ENCODE measurements around the gene RBMS3.

Gene RBMS3

DNA sequence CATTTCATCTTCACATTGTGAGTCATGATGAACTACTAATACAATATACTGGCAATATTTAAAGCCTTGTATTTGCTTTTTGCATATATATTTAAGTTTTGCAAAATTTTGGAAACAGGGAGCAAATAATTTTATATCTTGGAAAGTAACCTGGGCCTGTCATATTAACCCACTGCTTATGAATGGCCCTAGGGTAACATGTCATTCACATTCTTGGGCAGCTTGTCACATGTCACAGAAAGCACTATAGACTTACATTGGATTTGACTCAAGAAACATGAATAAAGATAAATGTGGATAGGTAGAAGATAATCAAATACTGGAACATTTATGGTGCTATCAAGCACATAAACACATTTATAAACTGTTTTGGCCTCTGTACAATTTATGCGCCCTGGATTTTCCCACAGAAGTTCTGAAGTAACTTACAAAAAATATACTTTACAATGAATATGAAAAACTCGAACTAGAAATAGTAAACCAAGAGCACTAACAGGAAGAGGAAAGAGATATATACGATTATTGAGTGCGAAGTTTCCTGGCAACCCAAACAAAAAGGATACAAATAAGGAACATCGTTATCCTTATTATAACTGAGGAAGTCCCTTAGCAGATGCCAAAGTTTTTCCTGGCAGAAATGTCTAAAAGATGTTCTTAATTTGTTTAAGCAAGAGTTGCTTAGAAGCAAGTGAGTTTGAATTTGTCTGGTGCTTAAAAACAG is 257.2 kb downstream of the RBMS3 start:
- DNase-seq = no peak

DNA sequence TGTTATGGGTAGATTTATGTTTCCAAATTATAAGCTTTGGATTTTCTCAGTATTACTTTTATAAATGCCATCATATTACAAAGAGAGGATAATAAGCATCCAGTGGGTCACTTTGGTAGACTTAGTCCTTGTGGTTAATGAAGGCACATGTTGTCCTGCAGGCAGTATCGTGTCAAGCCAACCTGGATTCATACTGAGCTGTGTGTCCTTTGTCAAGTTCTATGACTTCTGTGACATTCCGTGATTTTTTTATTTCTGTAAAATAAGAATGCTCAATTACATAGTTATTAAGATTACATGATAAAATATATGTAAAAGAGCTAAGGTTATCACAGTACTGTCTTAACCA is 257.7 kb downstream of the RBMS3 start:
- DNase-seq = no peak

DNA sequence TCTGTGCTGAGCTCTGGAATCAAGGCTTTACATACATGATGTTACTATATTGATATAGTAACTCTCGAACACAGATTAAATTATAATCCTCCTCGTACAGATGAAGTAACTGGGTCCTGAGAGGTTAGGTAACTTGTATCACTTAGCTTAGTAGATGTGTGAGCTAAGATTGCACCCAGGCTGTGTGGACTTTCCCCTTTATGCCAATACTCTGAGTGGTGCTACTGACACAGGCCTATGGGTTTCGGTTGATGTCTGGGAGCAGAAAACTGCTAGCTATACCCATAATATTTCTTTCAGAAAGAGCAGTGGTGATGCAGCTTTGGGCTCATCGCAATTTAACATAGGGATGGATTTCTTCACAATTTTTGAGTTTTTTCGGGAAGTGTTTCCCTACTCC is 259.7 kb downstream of the RBMS3 start:
- DNase-seq = no peak

DNA sequence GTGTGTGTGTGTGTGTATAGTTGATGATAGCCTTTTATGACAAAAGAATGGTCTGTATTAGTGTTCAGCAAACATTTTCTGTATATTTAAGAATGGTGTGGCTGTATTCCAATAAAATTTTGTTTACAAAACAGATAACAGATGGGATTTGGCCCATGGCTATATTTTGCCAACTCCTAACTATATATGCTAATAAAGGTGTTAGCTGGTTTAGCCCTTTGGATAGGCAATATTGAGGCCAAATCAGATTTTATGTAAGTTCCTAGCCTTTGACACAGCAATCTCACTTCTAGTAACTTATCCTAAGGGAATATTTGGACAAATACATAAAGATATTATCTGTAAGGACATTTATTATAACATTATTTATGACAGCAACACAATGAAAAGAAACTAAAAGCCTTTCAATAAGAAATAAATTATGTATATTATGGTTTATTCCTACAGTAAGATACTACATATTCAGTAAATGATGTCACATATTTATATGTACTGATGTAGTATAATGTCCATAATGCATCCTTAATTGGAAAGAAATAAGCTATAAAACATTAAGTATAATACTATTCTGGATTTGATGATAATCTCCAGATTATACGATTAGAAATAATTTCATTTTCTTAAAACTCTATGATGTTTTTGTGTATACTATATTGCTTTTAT is 264.0 kb downstream of the RBMS3 start:
- no peak for DNase-seq

DNA sequence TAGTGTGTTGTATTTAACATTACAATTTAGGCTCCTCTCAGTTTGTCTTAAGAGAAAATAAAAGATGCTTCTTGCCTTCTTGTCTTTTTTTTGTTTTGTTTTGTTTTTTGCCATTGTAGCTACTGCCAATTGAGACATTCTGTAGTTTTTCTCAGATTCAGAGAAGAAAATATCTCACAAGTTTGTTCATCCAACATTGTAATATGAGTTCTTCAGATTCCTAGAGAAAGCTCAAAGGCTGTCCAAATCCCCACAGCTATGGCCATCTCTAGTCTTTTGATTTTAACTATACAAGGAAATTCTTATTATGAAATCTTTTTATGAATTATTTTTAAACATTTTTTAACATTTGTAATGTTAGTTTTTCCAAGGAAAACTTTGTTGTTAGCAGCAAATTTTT is 264.7 kb downstream of the RBMS3 start:
- DNase-seq = no peak

DNA sequence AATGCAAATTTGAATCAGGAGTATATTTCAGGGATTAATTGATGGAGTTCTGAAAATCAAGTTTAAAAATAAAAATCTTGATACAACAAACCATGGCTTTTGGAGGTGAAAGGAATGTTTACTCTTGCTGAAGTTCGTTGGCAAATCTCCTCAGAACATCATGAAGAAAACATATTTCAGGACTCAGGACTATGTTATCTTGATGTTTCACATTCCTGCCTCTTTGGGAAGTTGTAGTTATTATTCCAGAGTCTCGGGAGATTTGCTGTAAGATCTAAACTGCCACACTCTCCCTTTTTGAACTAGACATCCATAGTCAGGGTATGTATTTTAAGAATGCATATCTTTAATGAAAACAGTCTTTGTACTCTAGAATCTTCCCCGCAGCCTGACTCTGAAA is 271.2 kb downstream of the RBMS3 start:
- DNase-seq = no peak

DNA sequence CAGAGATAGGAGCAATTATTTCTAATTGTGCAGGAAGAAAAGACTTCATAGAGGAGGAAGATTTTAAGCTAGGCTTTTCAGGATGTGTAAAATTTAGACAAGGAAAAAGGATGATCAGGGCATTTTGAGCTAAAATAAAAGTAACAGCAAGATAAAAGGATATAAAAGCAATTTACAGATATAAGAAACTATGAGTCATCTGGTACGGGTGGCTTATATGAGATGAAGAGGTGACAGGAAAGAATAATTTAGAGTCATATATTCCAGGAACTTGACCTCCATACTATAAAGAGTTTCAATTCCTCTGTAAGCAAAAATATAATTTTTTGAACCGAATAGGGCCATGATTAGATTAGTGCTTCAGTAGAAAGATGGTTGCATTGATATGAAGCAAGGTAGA is 273.7 kb downstream of the RBMS3 start:
- no peak for DNase-seq

DNA sequence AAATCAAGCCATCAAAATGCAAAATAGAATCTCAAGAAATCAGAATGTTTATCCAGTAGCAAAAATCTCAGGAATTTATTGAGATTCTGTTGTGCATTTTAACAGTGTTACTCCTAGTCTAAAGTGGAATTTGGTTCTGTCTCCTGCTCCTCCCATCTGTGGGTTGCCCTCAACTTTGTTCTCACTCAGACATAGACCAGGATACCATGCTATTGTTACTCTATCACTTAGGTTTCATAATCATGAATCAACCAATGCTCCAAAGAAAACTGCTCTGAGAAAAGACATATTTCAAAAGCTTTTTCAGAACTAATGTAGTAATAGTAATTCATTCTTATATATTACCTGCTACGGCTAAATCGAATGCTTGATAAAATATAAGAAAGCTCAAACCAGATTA is 274.7 kb downstream of the RBMS3 start:
- DNase-seq = no peak

DNA sequence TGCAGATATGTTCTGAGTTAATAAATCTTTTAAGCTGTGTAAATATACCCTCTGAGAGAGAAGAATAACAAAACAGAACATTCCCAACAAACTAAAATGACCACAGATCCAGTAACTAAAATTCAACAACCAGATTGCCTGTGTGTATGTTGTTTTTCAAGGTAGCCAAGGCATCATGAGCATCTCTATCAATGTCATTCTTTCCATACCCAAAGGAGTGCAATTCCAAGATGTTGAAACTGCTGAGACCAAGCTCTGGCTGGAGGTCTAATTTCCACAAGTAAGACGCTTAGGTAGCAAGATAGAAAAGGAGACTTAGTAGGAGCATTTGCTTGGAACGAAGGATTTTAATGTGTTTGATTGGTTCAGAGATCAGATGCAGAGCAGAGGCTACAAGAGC is 276.3 kb downstream of the RBMS3 start:
- DNase-seq = no peak

DNA sequence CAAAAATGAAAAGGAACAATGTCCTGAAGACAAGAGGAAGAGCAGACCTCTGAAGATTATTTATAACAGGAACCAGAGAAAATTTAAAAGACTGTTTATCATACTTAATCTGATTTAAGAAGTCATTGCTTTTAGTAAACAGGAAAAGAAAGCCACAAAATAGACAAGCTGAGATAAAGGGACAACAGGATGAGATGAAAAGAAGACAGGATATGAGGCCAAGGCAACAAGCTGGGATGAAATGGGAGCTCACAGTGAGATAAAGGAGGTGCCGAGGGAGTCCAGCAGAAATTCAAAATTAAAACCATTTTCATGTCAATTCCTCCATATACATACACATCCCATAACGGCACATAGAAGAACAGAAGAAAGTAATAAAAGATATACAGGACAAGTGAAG is 277.0 kb downstream of the RBMS3 start:
- DNase-seq = no peak

DNA sequence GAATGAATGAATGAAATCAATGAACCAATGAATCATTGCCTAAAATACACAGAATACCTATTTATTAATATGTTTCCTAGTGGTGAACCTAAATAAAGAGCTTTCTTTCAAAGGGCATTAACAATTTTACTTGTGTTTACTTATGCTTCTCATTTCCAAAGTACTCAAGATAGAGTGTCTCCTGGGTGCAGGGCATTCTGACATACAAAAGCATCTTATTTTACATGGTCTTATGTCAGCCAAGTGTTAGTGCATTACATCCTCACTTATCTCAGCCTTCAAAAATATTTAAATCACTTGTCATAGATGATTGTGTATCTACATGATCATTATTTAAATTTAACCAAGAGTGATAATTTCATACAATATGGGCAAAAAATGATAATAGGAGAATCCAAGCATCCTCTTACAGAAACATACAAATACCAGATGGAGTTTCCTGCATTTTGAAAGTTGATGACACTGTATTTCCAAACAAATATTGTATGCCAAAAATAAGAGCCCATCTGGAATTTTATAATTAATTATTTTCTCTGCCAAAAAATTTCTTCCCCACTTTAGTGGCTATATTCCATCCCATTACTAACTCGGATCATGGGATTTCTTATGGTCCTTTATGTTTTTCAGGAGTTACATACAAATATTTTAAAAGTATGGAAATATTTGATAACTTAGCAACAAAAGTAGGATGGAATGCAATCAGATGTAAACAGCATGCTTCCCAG is 279.0 kb downstream of the RBMS3 start:
- DNase-seq = no peak

DNA sequence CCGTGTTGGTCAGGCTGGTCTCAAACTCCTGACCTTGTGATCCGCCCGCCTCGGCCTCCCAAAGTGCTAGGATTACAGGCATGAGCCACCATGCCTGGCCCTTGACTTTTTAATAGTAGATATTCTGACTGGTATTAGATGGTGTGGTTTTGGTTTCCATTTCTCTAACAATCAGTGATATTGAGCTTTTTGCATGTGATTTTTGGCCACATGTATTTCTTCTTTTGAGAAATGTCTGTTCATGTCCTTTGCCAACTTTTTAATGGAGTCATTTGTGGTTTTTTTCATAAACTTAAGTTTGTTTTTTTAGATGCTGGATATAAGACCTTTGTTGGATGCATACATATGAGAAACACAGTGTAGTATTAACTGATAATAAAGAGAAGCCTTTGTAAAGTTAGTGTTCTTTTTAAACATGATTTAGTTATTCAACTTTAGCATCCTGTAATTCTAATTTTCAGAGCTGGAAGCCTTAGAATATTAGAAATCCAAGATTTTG is 280.8 kb downstream of the RBMS3 start:
- no peak for DNase-seq

DNA sequence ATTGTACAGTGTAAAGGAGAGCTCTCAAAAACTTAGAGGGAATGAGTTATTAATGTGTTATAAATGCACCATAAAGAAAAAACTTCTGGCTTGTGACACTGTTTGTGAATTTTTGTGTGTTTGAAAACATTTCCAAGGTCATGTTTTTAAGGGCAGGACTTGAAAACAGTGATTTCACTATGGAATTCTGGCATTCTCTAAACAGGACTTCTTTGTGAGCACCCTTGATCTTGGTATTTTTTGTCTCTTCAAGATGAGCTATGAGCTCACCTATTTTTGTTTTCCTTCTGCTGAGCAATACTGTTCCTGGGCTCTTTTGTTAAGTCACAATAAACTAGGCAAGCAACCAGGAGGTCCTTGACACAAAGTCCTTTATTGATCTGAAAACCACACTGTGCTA is 284.4 kb downstream of the RBMS3 start:
- no peak for DNase-seq

DNA sequence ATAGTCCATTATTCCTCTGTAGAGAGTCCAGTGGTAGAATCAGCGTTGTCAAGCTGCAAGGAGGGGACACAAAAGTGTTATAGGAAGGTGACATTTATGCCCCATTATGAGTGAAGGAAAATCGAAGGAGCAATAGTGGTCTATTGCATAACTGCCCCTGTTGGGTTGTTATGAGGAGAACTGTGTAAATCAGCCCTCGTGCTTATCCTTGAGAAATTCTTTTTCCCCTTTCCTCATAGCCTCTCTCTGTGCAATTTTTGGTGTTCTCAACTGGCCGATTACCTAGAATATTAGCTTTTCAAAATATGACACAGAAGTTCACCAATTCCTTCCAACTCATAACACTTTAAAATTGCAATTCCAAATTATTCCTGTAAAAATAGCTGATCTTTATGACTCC is 286.6 kb downstream of the RBMS3 start:
- no peak for DNase-seq

DNA sequence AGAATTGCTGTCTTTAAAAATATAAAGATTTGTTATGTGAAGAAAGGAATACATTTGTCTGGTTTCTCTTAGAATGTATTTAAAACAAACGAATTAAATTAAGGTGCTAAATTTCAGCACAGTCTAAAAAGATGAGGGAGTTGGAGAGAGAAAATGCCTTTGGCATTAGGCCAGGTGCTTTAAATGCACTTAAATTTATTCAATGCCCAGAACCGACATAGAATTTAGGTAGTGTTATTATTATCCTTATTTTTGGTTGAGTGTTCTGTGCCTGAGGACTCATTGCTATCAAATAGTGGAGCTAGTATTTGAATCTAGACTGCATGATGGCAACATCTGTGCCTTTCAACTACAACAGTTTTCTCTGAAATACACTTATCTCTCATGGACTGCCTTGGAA is 287.5 kb downstream of the RBMS3 start:
- no peak for DNase-seq

DNA sequence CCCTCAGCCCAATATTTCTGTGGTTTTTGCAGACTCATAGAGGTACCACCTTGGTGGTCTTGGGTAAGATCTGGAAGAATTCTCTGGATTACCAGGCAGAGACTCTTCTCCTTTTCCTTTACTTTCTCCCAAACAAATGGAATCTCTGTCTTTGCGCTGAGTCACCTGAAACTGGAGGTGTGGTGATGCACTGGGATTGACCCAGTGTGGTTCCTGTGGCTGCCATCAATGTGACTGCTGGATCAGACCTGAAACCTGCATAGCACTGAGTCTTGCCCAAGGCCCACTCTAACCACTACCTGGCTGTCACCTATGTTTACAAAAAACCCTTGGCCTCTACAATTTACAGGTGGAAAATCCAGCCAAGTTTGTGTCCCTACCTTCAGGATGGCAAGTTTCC is 295.3 kb downstream of the RBMS3 start:
- DNase-seq = no peak

DNA sequence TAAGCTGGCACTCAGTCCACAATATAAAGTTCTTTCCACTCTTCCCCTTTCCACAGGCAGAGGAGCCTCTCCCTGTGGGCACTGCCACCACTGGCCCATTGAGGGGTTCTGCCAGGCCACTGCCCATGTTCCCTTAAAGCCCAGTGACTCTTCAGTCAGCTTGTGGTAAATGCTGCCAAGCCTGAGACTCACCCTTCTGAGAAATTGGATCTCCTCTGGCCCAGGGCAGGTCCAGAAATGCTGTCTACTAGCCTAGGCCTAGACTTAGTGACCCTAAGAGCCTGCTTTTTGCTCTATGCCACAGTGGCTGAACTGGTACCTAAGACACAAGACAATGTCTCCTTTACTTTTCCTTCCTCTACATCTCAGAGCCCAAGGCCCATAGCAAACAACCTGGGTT is 295.8 kb downstream of the RBMS3 start:
- DNase-seq = no peak

DNA sequence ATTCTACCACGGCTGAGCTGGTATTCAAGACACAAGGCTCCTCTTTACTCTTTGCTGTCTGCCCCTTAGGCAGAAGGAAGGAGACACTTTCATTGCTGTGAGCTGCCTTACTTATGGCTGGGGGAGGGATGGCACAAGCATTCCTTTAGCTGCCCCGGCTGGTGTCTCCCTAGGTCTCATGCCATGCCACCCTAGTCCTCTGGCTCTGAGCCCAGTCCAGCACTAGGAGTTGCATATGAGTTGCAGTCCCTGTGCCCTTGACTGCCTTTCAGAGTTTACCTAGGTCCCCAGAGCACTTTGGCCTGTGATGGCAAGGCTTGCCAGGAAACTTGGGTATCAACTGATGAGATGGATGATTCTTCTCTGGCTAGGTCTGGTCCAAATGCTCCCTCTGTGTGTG is 296.4 kb downstream of the RBMS3 start:
- DNase-seq = no peak

DNA sequence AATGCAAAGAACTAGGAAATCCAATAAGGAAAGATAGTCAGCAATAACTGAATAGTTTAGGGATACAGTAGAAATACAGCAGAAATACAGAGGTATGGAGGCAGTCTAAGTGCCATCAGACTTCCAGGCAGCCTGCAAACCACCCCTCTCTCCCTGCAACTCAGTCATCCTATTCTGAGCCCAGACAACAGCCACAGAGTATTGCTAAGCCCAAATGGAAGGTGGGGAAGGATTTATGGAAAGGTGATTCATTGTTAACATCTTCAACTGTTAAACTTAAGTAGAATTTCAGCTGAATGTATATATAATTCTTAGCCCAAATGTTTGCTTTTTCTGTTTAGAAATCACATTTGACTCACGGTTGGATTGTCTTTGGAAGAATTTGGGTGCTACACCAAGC is 300.4 kb downstream of the RBMS3 start:
- DNase-seq = no peak

DNA sequence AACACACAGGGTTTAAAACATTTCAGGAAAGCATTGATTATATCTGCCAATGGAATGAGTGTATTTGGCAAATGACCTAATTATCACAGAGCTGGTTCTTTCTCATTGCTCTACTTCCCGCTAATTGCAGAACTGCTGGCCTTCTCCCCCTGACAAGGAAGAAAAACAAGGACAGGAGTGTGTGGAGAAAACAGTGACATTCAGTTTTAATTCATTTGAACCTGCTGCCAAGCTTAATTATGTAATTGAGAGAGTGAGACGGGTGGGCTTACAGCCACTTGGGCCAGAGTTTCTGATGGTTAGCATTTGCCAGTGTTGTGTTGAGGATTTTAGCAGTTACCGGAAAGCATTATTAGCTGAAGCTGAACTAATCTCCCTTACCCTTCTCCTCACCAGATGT is 301.4 kb downstream of the RBMS3 start:
- DNase-seq = no peak

DNA sequence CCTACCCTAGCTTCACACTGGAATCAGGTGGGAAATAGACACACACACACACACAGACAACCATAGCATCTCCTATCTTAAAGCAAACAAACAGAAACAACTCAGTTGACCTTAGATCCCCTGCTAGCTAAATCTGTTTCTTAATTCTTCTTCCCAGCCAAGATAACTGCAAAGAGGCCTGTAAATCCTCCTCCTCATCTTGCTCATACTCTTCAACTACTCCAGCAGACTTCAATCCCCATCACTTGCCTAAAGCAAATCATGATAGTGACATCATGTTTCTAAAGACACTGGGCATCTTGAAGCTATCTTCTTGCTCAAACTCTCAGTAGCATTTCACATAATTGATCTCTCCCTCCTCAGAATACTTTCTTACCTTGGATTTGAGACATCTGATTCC is 303.0 kb downstream of the RBMS3 start:
- DNase-seq = no peak

DNA sequence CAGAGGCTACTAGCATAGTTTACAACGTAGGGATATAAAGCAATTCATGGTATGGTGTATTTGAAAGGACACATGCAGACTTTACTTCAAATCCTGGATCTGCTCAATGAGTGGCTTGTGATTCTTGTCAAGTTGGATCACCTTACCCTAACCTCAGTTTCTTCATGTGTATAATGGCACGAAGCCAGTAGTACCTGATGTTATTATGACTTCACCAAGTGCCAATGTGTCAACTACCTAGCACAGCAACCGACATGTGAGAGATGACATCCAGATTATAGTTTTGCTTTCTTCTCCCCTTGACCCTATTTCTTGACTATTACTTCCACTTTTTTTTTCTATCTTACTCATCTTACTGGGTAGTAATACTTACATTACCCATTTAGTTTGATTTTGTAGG is 304.5 kb downstream of the RBMS3 start:
- no peak for DNase-seq

DNA sequence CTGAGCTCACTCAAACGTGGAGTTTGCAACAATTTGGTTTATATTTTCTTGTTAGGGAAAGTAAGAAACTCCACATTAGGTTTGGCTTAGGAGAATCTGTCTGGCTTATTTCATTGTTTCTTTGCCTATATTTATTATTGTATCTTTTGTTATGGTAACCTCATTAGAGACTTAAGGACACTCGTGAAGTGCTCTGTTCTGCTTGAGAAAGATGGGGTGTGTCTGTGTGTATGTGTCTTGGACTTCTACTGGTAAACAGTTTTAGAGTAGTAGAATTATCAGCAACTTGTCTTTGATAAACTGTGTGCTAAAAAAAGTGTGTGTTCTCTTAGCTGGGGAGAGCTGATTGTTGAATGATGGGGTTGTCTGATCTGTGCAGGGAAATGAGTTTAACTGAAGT is 306.5 kb downstream of the RBMS3 start:
- DNase-seq = no peak

DNA sequence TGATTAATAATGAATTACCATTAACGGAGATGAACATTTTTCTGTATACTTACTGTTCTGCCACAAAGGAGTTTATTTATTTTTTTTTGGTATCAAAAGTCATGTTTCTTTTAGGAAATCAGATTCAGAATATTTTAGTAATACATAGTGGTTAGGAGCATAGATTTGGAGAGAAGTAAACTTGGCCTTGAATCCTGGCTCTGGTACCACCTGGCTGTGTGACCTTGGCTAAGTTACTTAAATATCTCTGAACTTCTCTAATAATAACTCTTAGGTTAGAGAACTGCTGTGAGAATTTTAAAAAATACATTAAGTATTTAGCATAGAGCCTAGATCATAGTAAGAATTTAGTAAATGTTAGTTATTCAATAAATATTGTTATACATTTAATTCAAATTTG is 309.1 kb downstream of the RBMS3 start:
- no peak for DNase-seq
